Naive thymus-derived CD4-positive, alpha-beta T cell (primary cell): ENCODE measurements around the gene AGPAT4. TPM values are rescaled to one million over a fixed set of nuclear protein-coding genes. Genes with fewer than 3 reads are reported as not detected.

ENCODE experiments used
- ATAC-seq: fragments of 150-1000 bp; cut with Tn5 transposase; 2 replicates; pipeline ENCODE4 v1.10.0; 2021; ENCODE audit warnings: mild to moderate bottlenecking, moderate library complexity
- CTCF ChIA-PET: fragments of 350-600 bp; sonication (Branson Sonifier 250); formaldehyde crosslinking; loops from one replicate; lab custom pipeline; 2021; ENCODE audit warnings: antibody characterized with exemption; lab: Charles Lee
- POLR2A ChIA-PET: fragments of 350-600 bp; sonication (Branson Sonifier 250); formaldehyde crosslinking; loops from one replicate; lab custom pipeline; 2021; ENCODE audit warnings: antibody characterized with exemption, inconsistent platforms; lab: Charles Lee
- DNase-seq, 9 donors: peaks; one replicate each; pipeline versions ENCODE4 v3.0.0 to v3.0.0-alpha.2; 2020 to 2022; ENCODE audit warnings: mixed read lengths in 1 of 9
- H3K27ac ChIP-seq: one replicate; pipeline ENCODE4 v1.7.0; 2013; ENCODE audit warnings: mild to moderate bottlenecking, low read depth, low read length, moderate library complexity
- H3K27me3 ChIP-seq, 2 donors: one replicate each; pipeline ENCODE4 v1.7.0; 2013; ENCODE audit warnings: low read length in 2 of 2, mild to moderate bottlenecking in 2 of 2, moderate library complexity in 2 of 2; ENCODE audit not compliant: control insufficient read depth in 2 of 2, insufficient read depth in 2 of 2
- H3K36me3 ChIP-seq, 3 experiments: 1 replicate in 2 of 3; 2 replicates in 1 of 3; pipeline ENCODE4 v1.7.0; 2013; ENCODE audit warnings: low read length in 3 of 3, mild to moderate bottlenecking in 3 of 3, moderate library complexity in 1 of 3; ENCODE audit not compliant: insufficient read depth in 3 of 3, control insufficient read depth in 2 of 3
- H3K4me1 ChIP-seq, 2 donors: one replicate each; pipeline ENCODE4 v1.7.0; 2013; ENCODE audit warnings: low read length in 2 of 2, mild to moderate bottlenecking in 2 of 2, moderate library complexity in 1 of 2; ENCODE audit not compliant: control insufficient read depth in 2 of 2, insufficient read depth in 2 of 2
- H3K4me3 ChIP-seq: 2 replicates; pipeline ENCODE4 v1.7.0; 2013; ENCODE audit warnings: mild to moderate bottlenecking, low read length
- H3K9me3 ChIP-seq, 3 experiments: 1 replicate in 2 of 3; 2 replicates in 1 of 3; pipeline ENCODE4 v1.7.0; 2013; ENCODE audit warnings: low read length in 3 of 3; ENCODE audit not compliant: control insufficient read depth in 2 of 3
- H3K27ac Mint-ChIP-seq, 9 donors: one replicate each; pipeline ENCODE4 v1.8.0; 2020 to 2022; ENCODE audit warnings: mixed read lengths in 9 of 9, mild to moderate bottlenecking in 8 of 9, moderate library complexity in 5 of 9, inconsistent platforms in 2 of 9
- H3K27me3 Mint-ChIP-seq, 5 donors: one replicate each; pipeline ENCODE4 v1.8.0; 2021 to 2022; ENCODE audit warnings: mixed read lengths in 5 of 5, mild to moderate bottlenecking in 1 of 5
- H3K36me3 Mint-ChIP-seq, 5 donors: one replicate each; pipeline ENCODE4 v1.8.0; 2020 to 2022; ENCODE audit warnings: mixed read lengths in 5 of 5, mild to moderate bottlenecking in 3 of 5, inconsistent platforms in 1 of 5
- H3K4me1 Mint-ChIP-seq, 7 donors: one replicate each; pipeline ENCODE4 v1.8.0; 2020 to 2022; ENCODE audit warnings: mixed read lengths in 7 of 7, mild to moderate bottlenecking in 3 of 7, inconsistent platforms in 1 of 7
- H3K4me3 Mint-ChIP-seq, 10 donors: one replicate each; pipeline ENCODE4 v1.8.0; 2020 to 2022; ENCODE audit warnings: mild to moderate bottlenecking in 10 of 10, mixed read lengths in 10 of 10, moderate library complexity in 6 of 10, inconsistent platforms in 2 of 10
- H3K9me3 Mint-ChIP-seq, 11 donors: one replicate each; pipeline ENCODE4 v1.8.0; 2020 to 2022; ENCODE audit warnings: mixed read lengths in 11 of 11, mild to moderate bottlenecking in 4 of 11, inconsistent platforms in 1 of 11, moderate library complexity in 1 of 11
- intact Hi-C, 2 donors: fragments of 100-400 bp; cut with micrococcal nuclease; formaldehyde crosslinking; loops; one replicate each; pipeline ENCODE4 v1.15.1; 2023
- polyA plus RNA-seq, 2 donors: library from polyadenylated mRNA; unstranded; fragments of 300-500 nt; fragmentation: Illumina TruSeq; gene quantifications; one replicate each; pipeline ENCODE4 v1.2.3, GENCODE V29; 2021
- total RNA-seq, 6 experiments: library from RNA in 5 of 6; stranded (reverse) in 5 of 6; gene quantifications; 1 replicate in 5 of 6; 2 replicates in 1 of 6; pipeline ENCODE4 v1.2.3 and lab custom pipeline; 2021 to 2026

AGPAT4 gene
- total and polyA plus RNA-seq, 7 experiments from 2014 or later = 1.1 to 16.2 (median 2.4) TPM

GRCh38 chr6:161244725-161245124 lies 29.1 kb downstream of the AGPAT4 start:
- no peak overlapping the region for H3K27ac ChIP-seq
- no peaks in the 10 kb centered on the region for H3K36me3 ChIP-seq
- H3K9me3 ChIP-seq = no peaks in the 10 kb centered on the region
- no peak for ATAC-seq
- no peak overlapping the region for H3K4me3 Mint-ChIP-seq
- peaks cover 0 to 2% (median 0%) of the 10 kb centered on the region in 11 donors for H3K9me3 Mint-ChIP-seq
- no peaks in the 10 kb centered on the region for H3K27me3 ChIP-seq
- no peaks in the 10 kb centered on the region for H3K4me1 ChIP-seq
- ChIA-PET CTCF (no interaction called here), POLR2A (no interaction called here)
- H3K27ac Mint-ChIP-seq = no peak overlapping the region
- no peaks in the 10 kb centered on the region for H3K27me3 Mint-ChIP-seq
- H3K36me3 Mint-ChIP-seq = peaks cover 0 to 10% (median 5%) of the 10 kb centered on the region in 5 donors
- no peak for DNase-seq
- H3K4me1 Mint-ChIP-seq = peaks cover 0 to 7% (median 0%) of the 10 kb centered on the region in 7 donors
- H3K4me3 ChIP-seq = no peak overlapping the region
- intact Hi-C loops = no loop called here

GRCh38 chr6:161242779-161243693 lies 30.8 kb downstream of the AGPAT4 start:
- H3K36me3 ChIP-seq = no peaks in the 10 kb centered on the region
- H3K9me3 ChIP-seq = no peaks in the 10 kb centered on the region
- intact Hi-C loops = no loop called here
- Mint-ChIP-seq H3K36me3 (peaks cover 0 to 12% (median 5%) of the 10 kb centered on the region in 5 donors), H3K27ac (no peak overlapping the region), H3K4me3 (no peak overlapping the region), H3K9me3 (peaks cover 0 to 5% (median 0%) of the 10 kb centered on the region in 11 donors), H3K4me1 (peaks cover 0 to 7% (median 0%) of the 10 kb centered on the region in 7 donors), H3K27me3 (no peaks in the 10 kb centered on the region)
- ChIA-PET CTCF (no interaction called here), POLR2A (no interaction called here)
- H3K4me1 ChIP-seq = no peaks in the 10 kb centered on the region
- no peak overlapping the region for H3K27ac ChIP-seq
- DNase-seq (peak in 1 of 9 donors; percentile 25), ATAC-seq (peak; percentile 85)
- no peaks in the 10 kb centered on the region for H3K27me3 ChIP-seq
- no peak overlapping the region for H3K4me3 ChIP-seq

- intact Hi-C loops = no loop called here
- Mint-ChIP-seq H3K4me3 (no peak overlapping the region), H3K36me3 (peaks cover 0 to 17% (median 5%) of the 10 kb centered on the region in 5 donors), H3K4me1 (peaks cover 0 to 7% (median 0%) of the 10 kb centered on the region in 7 donors), H3K27me3 (no peaks in the 10 kb centered on the region), H3K27ac (no peak overlapping the region), H3K9me3 (peaks cover 0 to 5% (median 0%) of the 10 kb centered on the region in 11 donors)
- no peaks in the 10 kb centered on the region for H3K36me3 ChIP-seq
- ChIA-PET CTCF (no interaction called here), POLR2A (no interaction called here)
- H3K9me3 ChIP-seq = no peaks in the 10 kb centered on the region
- DNase-seq = no peak
- no peaks in the 10 kb centered on the region for H3K4me1 ChIP-seq
- peak; percentile 72 for ATAC-seq
- no peak overlapping the region for H3K4me3 ChIP-seq
- H3K27me3 ChIP-seq = no peaks in the 10 kb centered on the region
- H3K27ac ChIP-seq = no peak overlapping the region
Measured at GRCh38 chr6:161242113-161242512, 31.7 kb downstream of the AGPAT4 start.

- H3K4me1 Mint-ChIP-seq = peaks cover 0 to 23% (median 0%) of the 10 kb centered on the region in 7 donors
- CTCF ChIA-PET = interaction anchor here (0.6 kb wide), 1 partner anchor 132 kb away, joined by 3 read pairs; no protein-coding TSS in a partner anchor
Measured at GRCh38 chr6:161239001-161239400, 34.9 kb downstream of the AGPAT4 start.

GRCh38 chr6:161238500-161238899 lies 35.4 kb downstream of the AGPAT4 start:
- H3K36me3 Mint-ChIP-seq = peaks cover 0 to 19% (median 4%) of the 10 kb centered on the region in 5 donors
- Histone ChIP-seq H3K27me3 (no peaks in the 10 kb centered on the region), H3K4me3 (no peak overlapping the region), H3K36me3 (no peaks in the 10 kb centered on the region), H3K27ac (no peak overlapping the region), H3K9me3 (no peaks in the 10 kb centered on the region), H3K4me1 (no peaks in the 10 kb centered on the region)
- intact Hi-C loops = no loop called here
- DNase-seq = no peak
- no peaks in the 10 kb centered on the region for H3K27me3 Mint-ChIP-seq
- ChIA-PET CTCF (no interaction called here), POLR2A (no interaction called here)
- no peak overlapping the region for H3K4me3 Mint-ChIP-seq
- ATAC-seq = no peak
- peaks cover 0 to 23% (median 0%) of the 10 kb centered on the region in 7 donors for H3K4me1 Mint-ChIP-seq
- peaks cover 0 to 5% (median 0%) of the 10 kb centered on the region in 11 donors for H3K9me3 Mint-ChIP-seq
- H3K27ac Mint-ChIP-seq = no peak overlapping the region

More at GRCh38 chr6:161239001-161239400, 34.9 kb downstream of the AGPAT4 start:
- POLR2A ChIA-PET = no interaction called here
- peaks cover 0 to 19% (median 8%) of the 10 kb centered on the region in 5 donors for H3K36me3 Mint-ChIP-seq
- no peaks in the 10 kb centered on the region for H3K27me3 Mint-ChIP-seq
- intact Hi-C loops = no loop called here
- Histone ChIP-seq H3K4me3 (no peak overlapping the region), H3K9me3 (no peaks in the 10 kb centered on the region), H3K27ac (no peak overlapping the region), H3K4me1 (no peaks in the 10 kb centered on the region), H3K27me3 (no peaks in the 10 kb centered on the region), H3K36me3 (no peaks in the 10 kb centered on the region)
- no peak overlapping the region for H3K4me3 Mint-ChIP-seq
- peaks cover 0 to 5% (median 0%) of the 10 kb centered on the region in 11 donors for H3K9me3 Mint-ChIP-seq
- ATAC-seq (no peak), DNase-seq (no peak)
- H3K27ac Mint-ChIP-seq = no peak overlapping the region

- ATAC-seq = no peak
Measured at GRCh38 chr6:161238081-161238480, 35.8 kb downstream of the AGPAT4 start.

More at GRCh38 chr6:161238081-161238480, 35.8 kb downstream of the AGPAT4 start:
- peaks cover 0 to 24% (median 0%) of the 10 kb centered on the region in 7 donors for H3K4me1 Mint-ChIP-seq
- no peak for DNase-seq
- ChIA-PET POLR2A (no interaction called here), CTCF (no interaction called here)
- Histone ChIP-seq H3K27me3 (no peaks in the 10 kb centered on the region), H3K9me3 (no peaks in the 10 kb centered on the region), H3K4me1 (no peaks in the 10 kb centered on the region), H3K4me3 (no peak overlapping the region), H3K36me3 (no peaks in the 10 kb centered on the region), H3K27ac (no peak overlapping the region)
- no peak overlapping the region for H3K4me3 Mint-ChIP-seq
- no peak overlapping the region for H3K27ac Mint-ChIP-seq
- H3K36me3 Mint-ChIP-seq = peaks cover 0 to 20% (median 4%) of the 10 kb centered on the region in 5 donors
- intact Hi-C loops = no loop called here
- peaks cover 0 to 5% (median 0%) of the 10 kb centered on the region in 11 donors for H3K9me3 Mint-ChIP-seq
- H3K27me3 Mint-ChIP-seq = no peaks in the 10 kb centered on the region
